K562 (cell line): ENCODE data around the gene DNAJB2. TPM values are rescaled to one million over a fixed set of nuclear protein-coding genes. Genes with fewer than 3 reads are reported as not detected.

ENCODE experiments used
- ATF3 ChIP-seq, 2 experiments: fragments of 450-650 bp in 1 of 2; sonication (generic) in 1 of 2; formaldehyde crosslinking in 1 of 2; IDR thresholded peaks in 1 of 2; conservative IDR thresholded peaks in 1 of 2; 2 replicates each; pipeline versions ENCODE4 v1.6.1 to v1.8.1; 2016 to 2023; ENCODE audit warnings: mild to moderate bottlenecking in 2 of 2, moderate library complexity in 2 of 2, inconsistent platforms in 1 of 2, missing genetic modification reagents in 1 of 2
- CBX3 ChIP-seq, 2 experiments: IDR thresholded peaks; 1 replicate in 1 of 2; 2 replicates in 1 of 2; pipeline ENCODE4 v1.6.1; 2012; ENCODE audit warnings: inconsistent platforms in 2 of 2, low read length in 2 of 2, borderline replicate concordance in 1 of 2, control low read depth in 1 of 2
- DACH1 ChIP-seq: fragments of 450-650 bp; IDR thresholded peaks from 2 replicates; pipeline ENCODE4 v1.6.1; 2018; ENCODE audit not compliant: partially characterized antibody
- EGR1 ChIP-seq: fragments of 450-650 bp; conservative IDR thresholded peaks from 2 replicates; pipeline ENCODE4 v1.6.1; 2017; ENCODE audit warnings: mild to moderate bottlenecking
- JUN ChIP-seq, 2 experiments: sonication (generic) in 1 of 2; formaldehyde crosslinking in 1 of 2; IDR thresholded peaks; 2 replicates each; pipeline versions ENCODE4 v1.6.1 to v1.8.0; 2012 to 2022; ENCODE audit warnings: borderline replicate concordance in 2 of 2, mild to moderate bottlenecking in 2 of 2, improper control_type of control experiment in 1 of 2, low read depth in 1 of 2, low read length in 1 of 2, missing genetic modification reagents in 1 of 2
- KLF6 ChIP-seq: fragments of 250-450 bp; sonication (Bioruptor Pico); IDR thresholded peaks from 2 replicates; pipeline ENCODE4 v1.4.0; 2020; ENCODE audit warnings: mild to moderate bottlenecking, moderate library complexity, borderline replicate concordance
- PKNOX1 ChIP-seq: fragments of 450-650 bp; IDR thresholded peaks from 2 replicates; pipeline ENCODE4 v1.6.1; 2016
- POLR2AphosphoS2 ChIP-seq: IDR thresholded peaks from 2 replicates; pipeline ENCODE4 v1.6.1; 2012; ENCODE audit warnings: low read length, improper control_type of control experiment
- U2AF1 ChIP-seq: fragments of 200-400 bp; formaldehyde crosslinking; optimal IDR thresholded peaks from 2 replicates; pipeline ENCODE3; 2017; ENCODE audit warnings: mild to moderate bottlenecking, low read depth, low read length, moderate library complexity
- WHSC1 ChIP-seq: IDR thresholded peaks from one replicate; pipeline ENCODE4 v1.6.1; 2012; ENCODE audit warnings: low read length, control low read depth, inconsistent platforms
- ZBTB7A ChIP-seq: IDR thresholded peaks from 2 replicates; pipeline ENCODE4 v1.6.1; 2011; ENCODE audit warnings: low read depth, mild to moderate bottlenecking, low read length, moderate library complexity, borderline replicate concordance; ENCODE audit not compliant: control insufficient read depth
- ZFP36 ChIP-seq: fragments of 150-350 bp; IDR thresholded peaks from 2 replicates; pipeline ENCODE4 v1.6.1; 2018; ENCODE audit warnings: low read length, low read depth; ENCODE audit not compliant: partially characterized antibody
- ZNF263 ChIP-seq: sonication (generic); formaldehyde crosslinking; IDR thresholded peaks from 2 replicates; pipeline ENCODE4 v1.8.0; 2022; ENCODE audit warnings: mild to moderate bottlenecking, missing genetic modification reagents, borderline replicate concordance
- ZNF41 ChIP-seq: fragments of 250-450 bp; sonication (Bioruptor Pico); conservative IDR thresholded peaks from 2 replicates; pipeline ENCODE4 v1.4.0; 2020; ENCODE audit warnings: mild to moderate bottlenecking
- ZNF79 ChIP-seq: fragments of 250-450 bp; sonication (Bioruptor Pico); IDR thresholded peaks from 2 replicates; pipeline ENCODE4 v1.4.0; 2020; ENCODE audit warnings: low read depth, mild to moderate bottlenecking, moderate library complexity
- polyA plus RNA-seq, 8 experiments: library from polyadenylated mRNA; depleted of rRNA in 4 of 8; stranded (reverse) in 5 of 8; unstranded in 3 of 8; fragments of >200 nt; fragmentation: Nextera tagmentation in 2 of 8; fragmentation: Illumina TruSeq in 1 of 8; extraction: Ambion mirVana in 2 of 8; extraction: Trizol in 1 of 8; gene quantifications; 2 replicates each; pipeline versions ENCODE4 v1.2.1 to v1.2.3, GENCODE V29; 2011 to 2014; ENCODE audit warnings: inconsistent platforms in 1 of 8, missing spikeins in 1 of 8
- total RNA-seq, 7 experiments: library from RNA; depleted of rRNA in 6 of 7; stranded (reverse); fragments of >200 nt in 6 of 7; fragmentation: Illumina TruSeq in 2 of 7; extraction: Trizol in 2 of 7; gene quantifications; 2 replicates each; pipeline versions ENCODE4 v1.2.1 to v1.2.3, GENCODE V29; 2011 to 2021; ENCODE audit warnings: low replicate concordance in 1 of 7
- TF ChIP-seq, protein P1 (sequence below), 2 experiments: IDR thresholded peaks; 2 replicates each; pipeline ENCODE4 v1.6.1; 2012; ENCODE audit warnings: improper control_type of control experiment in 2 of 2, low read depth in 2 of 2, low read length in 2 of 2, borderline replicate concordance in 1 of 2
- TF ChIP-seq, protein P2 (sequence below): fragments of 250-450 bp; sonication (Bioruptor Pico); IDR thresholded peaks from 2 replicates; pipeline ENCODE4 v1.5.0; 2021; ENCODE audit warnings: mild to moderate bottlenecking, moderate library complexity

The DNAJB2 gene
- total and polyA plus RNA-seq, 9 of the 15 experiments (the other 6 are each of a cell fraction or from before 2014, with no cell fraction given): 0.08 to 3.0 (median 2.2) TPM; not detected in 1

- TF ChIP-seq ZNF79: no peak
- no peak for TF ChIP-seq PKNOX1
- no peak for TF ChIP-seq KLF6
- peak; percentile 60 for TF ChIP-seq EGR1
- TF ChIP-seq ATF3 (IDR thresholded peaks at IDR 0.05): peak; percentile 88
- no peak for TF ChIP-seq ATF3 (CRISPR knock-in tag; conservative IDR thresholded peaks at IDR 0.05)
- no peak for TF ChIP-seq ZNF41 (CRISPR knock-in tag)
- TF ChIP-seq U2AF1: no peak
- no peak for TF ChIP-seq WHSC1
- no peak for TF ChIP-seq ZFP36
- TF ChIP-seq CBX3 (IDR thresholded peaks at IDR 0.05; ENCODE audit: borderline replicate concordance in 1 of 2, low read length in 2 of 2): no peak
- TF ChIP-seq, protein P1, sequence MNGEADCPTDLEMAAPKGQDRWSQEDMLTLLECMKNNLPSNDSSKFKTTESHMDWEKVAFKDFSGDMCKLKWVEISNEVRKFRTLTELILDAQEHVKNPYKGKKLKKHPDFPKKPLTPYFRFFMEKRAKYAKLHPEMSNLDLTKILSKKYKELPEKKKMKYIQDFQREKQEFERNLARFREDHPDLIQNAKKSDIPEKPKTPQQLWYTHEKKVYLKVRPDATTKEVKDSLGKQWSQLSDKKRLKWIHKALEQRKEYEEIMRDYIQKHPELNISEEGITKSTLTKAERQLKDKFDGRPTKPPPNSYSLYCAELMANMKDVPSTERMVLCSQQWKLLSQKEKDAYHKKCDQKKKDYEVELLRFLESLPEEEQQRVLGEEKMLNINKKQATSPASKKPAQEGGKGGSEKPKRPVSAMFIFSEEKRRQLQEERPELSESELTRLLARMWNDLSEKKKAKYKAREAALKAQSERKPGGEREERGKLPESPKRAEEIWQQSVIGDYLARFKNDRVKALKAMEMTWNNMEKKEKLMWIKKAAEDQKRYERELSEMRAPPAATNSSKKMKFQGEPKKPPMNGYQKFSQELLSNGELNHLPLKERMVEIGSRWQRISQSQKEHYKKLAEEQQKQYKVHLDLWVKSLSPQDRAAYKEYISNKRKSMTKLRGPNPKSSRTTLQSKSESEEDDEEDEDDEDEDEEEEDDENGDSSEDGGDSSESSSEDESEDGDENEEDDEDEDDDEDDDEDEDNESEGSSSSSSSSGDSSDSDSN (IDR thresholded peaks at IDR 0.05; ENCODE audit: borderline replicate concordance in 1 of 2, low read depth in 2 of 2, low read length in 2 of 2): no peak
- peak; percentile 36; the same call in 1 of the 2 replicates for TF ChIP-seq JUN (IDR thresholded peaks at IDR 0.05; ENCODE audit: borderline replicate concordance, low read depth, low read length)
- no peak for TF ChIP-seq JUN (CRISPR knock-in tag; IDR thresholded peaks at IDR 0.05; ENCODE audit: borderline replicate concordance)
- TF ChIP-seq, protein P2, sequence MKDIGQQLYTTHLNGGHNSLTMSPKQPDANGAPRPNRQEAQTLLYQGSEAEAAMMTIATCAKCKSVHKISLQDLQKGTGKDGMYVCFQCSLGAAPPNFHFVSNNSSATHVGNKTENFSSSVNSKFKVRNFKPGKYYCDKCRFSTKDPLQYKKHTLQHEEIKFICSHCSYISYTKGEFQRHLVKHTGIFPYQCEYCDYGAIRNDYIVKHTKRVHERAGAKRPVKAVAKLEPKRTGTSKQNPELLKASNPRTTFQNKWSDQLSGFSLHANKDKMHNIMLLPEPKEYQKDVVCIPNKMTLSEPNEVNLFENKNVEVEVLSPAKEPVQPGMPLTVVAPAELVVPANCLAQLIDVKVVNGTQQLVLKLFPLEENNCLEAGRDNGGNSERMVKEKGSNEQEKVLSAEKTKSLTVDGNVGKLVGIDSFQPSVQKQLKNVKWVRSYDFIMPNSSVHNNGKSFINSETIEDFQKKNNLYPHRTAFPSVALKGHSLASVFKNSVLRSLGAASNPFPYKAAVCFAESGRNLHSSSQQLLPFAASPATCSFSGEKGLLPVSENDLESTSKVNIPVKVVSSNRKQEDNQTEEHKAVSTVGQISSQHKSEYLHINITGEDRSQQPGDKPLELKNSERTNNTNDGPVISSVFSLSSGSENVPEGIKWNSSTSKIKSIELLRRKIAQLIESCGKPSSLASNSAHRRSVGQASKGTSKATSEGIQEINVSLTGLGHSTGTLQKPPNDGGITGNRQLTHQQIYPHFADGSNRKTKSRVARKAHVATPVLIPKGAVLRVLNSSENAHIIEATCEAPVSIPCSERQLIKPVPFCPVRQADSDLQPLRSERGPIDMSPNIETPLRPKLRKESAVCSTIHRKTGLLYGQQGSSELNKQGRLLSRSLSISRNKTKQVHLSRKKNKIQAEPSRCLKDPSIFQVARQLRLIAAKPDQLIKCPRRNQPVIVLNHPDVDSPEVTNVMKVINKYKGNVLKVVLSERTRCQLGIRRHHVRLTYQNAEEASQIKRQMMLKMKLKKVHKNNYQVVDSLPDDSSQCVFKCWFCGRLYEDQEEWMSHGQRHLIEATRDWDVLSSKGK (CRISPR knock-in tag): no peak
- TF ChIP-seq ZNF263 (CRISPR knock-in tag): peak; percentile 49; the same call in 1 of the 2 replicates
- no peak for TF ChIP-seq DACH1
- peak; percentile 95 for TF ChIP-seq ZBTB7A
- no peak for TF ChIP-seq POLR2AphosphoS2
Observed at GRCh38 chr2:219308142-219309101, 29.3 kb downstream of the DNAJB2 start (continued).
